ENCODE measurements around the gene ITGA4. TPM values are rescaled to one million over a fixed set of nuclear protein-coding genes. Genes with fewer than 3 reads are reported as not detected.

The ITGA4 gene
- total and polyA plus RNA-seq, 2 donors (not counting 1 experiment from before 2014, with no cell fraction given): 44.6 to 57.5 TPM

DNA sequence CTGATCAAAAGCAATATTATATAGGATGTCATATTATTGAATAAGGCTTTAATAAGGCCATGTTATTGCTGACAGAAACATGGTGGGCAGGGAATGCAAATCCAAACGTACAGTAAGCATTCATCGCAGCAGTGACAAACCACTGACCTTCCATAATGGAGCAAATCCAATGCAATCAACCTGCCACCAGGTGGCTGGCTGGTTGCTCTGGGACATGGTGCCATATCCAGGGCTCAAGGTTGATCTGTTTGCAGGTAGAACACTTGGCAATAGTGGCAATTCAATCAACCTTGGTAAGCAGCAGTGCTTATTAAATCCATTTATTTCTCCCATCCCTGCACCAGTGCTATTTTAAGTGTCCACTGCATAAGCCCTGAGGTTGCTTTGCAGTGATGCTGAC, 124.3 kb downstream of the ITGA4 start:
- Histone ChIP-seq H3K27ac (ENCODE audit: insufficient read depth, low read length) (no peak overlapping the region), H3K36me3 (ENCODE audit: control insufficient read depth, insufficient read depth, low read length) (no peaks in the 10 kb centered on the region), H3K4me3 (replicated peaks in 1 of 4; ENCODE audit: control extremely low read depth in 1 of 4, insufficient read depth in 1 of 4, low read depth in 3 of 4, low read length in 4 of 4) (no peak overlapping the region), H3K9ac (ENCODE audit: insufficient read depth, low read length) (no peak overlapping the region), H4K20me1 (ENCODE audit: control insufficient read depth, extremely low read depth, insufficient read depth, low read length) (no peaks in the 10 kb centered on the region), H3K4me1 (ENCODE audit: control insufficient read depth, extremely low read depth, insufficient read depth, low read length) (no peaks in the 10 kb centered on the region), H3K27me3 (ENCODE audit: control insufficient read depth, insufficient read depth, low read length) (peaks cover 3% of the 10 kb centered on the region), H3K79me2 (ENCODE audit: control insufficient read depth, insufficient read depth, low read length) (no peaks in the 10 kb centered on the region), H3K4me2 (ENCODE audit: extremely low read depth, insufficient read depth, low read length) (no peak overlapping the region), H3K9me3 (ENCODE audit: control insufficient read depth, insufficient read depth, low read depth, low read length) (no peaks in the 10 kb centered on the region), H2AFZ (ENCODE audit: low read length) (no peak overlapping the region)
- TF ChIP-seq CTCF (conservative IDR thresholded peaks at IDR 0.05 in 1 of 2, IDR thresholded peaks at IDR 0.05 in 1 of 2; ENCODE audit: low read depth in 1 of 2, low read length in 2 of 2) (no peak), EZH2 (IDR thresholded peaks at IDR 0.05; ENCODE audit: low read length, missing control alignments) (no peak)
- DNase-seq (ENCODE audit: low read depth in 2 of 2): no peak

- Histone ChIP-seq H3K9me3 (ENCODE audit: control insufficient read depth, insufficient read depth, low read depth, low read length) (no peaks in the 10 kb centered on the region), H4K20me1 (ENCODE audit: control insufficient read depth, extremely low read depth, insufficient read depth, low read length) (no peaks in the 10 kb centered on the region)
Measured at GRCh38 chr2:181585732-181586131, 128.5 kb downstream of the ITGA4 start.

More at GRCh38 chr2:181585732-181586131, 128.5 kb downstream of the ITGA4 start:
- H3K4me3 ChIP-seq (replicated peaks in 1 of 4; ENCODE audit: control extremely low read depth in 1 of 4, insufficient read depth in 1 of 4, low read depth in 3 of 4, low read length in 4 of 4): no peak overlapping the region
- no peaks in the 10 kb centered on the region for H3K79me2 ChIP-seq (ENCODE audit: control insufficient read depth, insufficient read depth, low read length)
- no peak overlapping the region for H3K4me2 ChIP-seq (ENCODE audit: extremely low read depth, insufficient read depth, low read length)
- H2AFZ ChIP-seq (ENCODE audit: low read length): no peak overlapping the region
- peaks cover 7% of the 10 kb centered on the region for H3K27me3 ChIP-seq (ENCODE audit: control insufficient read depth, insufficient read depth, low read length)
- TF ChIP-seq EZH2 (IDR thresholded peaks at IDR 0.05; ENCODE audit: low read length, missing control alignments): no peak
- no peak for TF ChIP-seq CTCF (conservative IDR thresholded peaks at IDR 0.05 in 1 of 2, IDR thresholded peaks at IDR 0.05 in 1 of 2; ENCODE audit: low read depth in 1 of 2, low read length in 2 of 2)
- no peak overlapping the region for H3K27ac ChIP-seq (ENCODE audit: insufficient read depth, low read length)
- DNase-seq (ENCODE audit: low read depth in 2 of 2): no peak
- no peak overlapping the region for H3K9ac ChIP-seq (ENCODE audit: insufficient read depth, low read length)
- H3K4me1 ChIP-seq (ENCODE audit: control insufficient read depth, extremely low read depth, insufficient read depth, low read length): no peaks in the 10 kb centered on the region
- no peaks in the 10 kb centered on the region for H3K36me3 ChIP-seq (ENCODE audit: control insufficient read depth, insufficient read depth, low read length)

Other genes starting within 250 kb of the ITGA4 start
- 0.17 TPM in 1 of 2 replicates, not detected in the other for gene CERKL, start 199.7 kb downstream of the ITGA4 start, total RNA-seq
- gene CERKL, start 199.7 kb downstream of the ITGA4 start, polyA plus RNA-seq: 0.03 TPM in 1 of 2 replicates, not detected in the other
- gene NEUROD1, start 223.1 kb downstream of the ITGA4 start, total RNA-seq: not detected in 2 replicates
- gene NEUROD1, start 223.1 kb downstream of the ITGA4 start, polyA plus RNA-seq: not detected in 2 replicates

Measured in fibroblast of lung (primary cell).